Type B pancreatic cell (in vitro differentiated cells): Measurements from ENCODE around the gene TAOK3. TPM values are rescaled to one million over a fixed set of nuclear protein-coding genes. Genes with fewer than 3 reads are reported as not detected.
A peak's percentile ranks its signal among the peaks of the same experiment; 100 is the strongest.
"Not testable (repeated sequence)": the region's sequence is repeated elsewhere in the genome, so short reads cannot be mapped to it uniquely, and the experiment has no call there.

Experiments used
- DNase-seq: peaks from one replicate; pipeline ENCODE4 v3.0.0; 2021; ENCODE audit warnings: mixed read lengths; ENCODE audit not compliant: unreplicated experiment; ENCODE audit errors: extremely low spot score
- H3K27ac Mint-ChIP-seq: 2 replicates; pipeline ENCODE4 v1.8.0; 2021; ENCODE audit warnings: mild to moderate bottlenecking, mixed read lengths
- H3K27me3 Mint-ChIP-seq: 2 replicates; pipeline ENCODE4 v1.8.0; 2021; ENCODE audit warnings: mixed read lengths
- H3K36me3 Mint-ChIP-seq: 2 replicates; pipeline ENCODE4 v1.8.0; 2021; ENCODE audit warnings: mixed read lengths
- H3K4me1 Mint-ChIP-seq: one replicate; pipeline ENCODE4 v1.8.0; 2021; ENCODE audit warnings: mixed read lengths; ENCODE audit not compliant: unreplicated experiment
- H3K4me3 Mint-ChIP-seq: 2 replicates; pipeline ENCODE4 v1.8.0; 2021; ENCODE audit warnings: mild to moderate bottlenecking, mixed read lengths
- H3K9me3 Mint-ChIP-seq: 2 replicates; pipeline ENCODE4 v1.8.0; 2021; ENCODE audit warnings: mixed read lengths
- CTCF ChIP-seq: fragments of 200-600 bp; sonication (generic); conservative IDR thresholded peaks from 2 replicates; pipeline ENCODE4 v1.5.0; 2021; ENCODE audit warnings: antibody characterized with exemption, mild to moderate bottlenecking
- total RNA-seq: library from RNA; stranded (reverse); gene quantifications from 2 replicates; pipeline ENCODE4 v1.2.1, GENCODE V29; 2021; ENCODE audit warnings: low replicate concordance

Gene TAOK3
- total RNA-seq, 1 donor from 2014 or later = 15.8 TPM

- Mint-ChIP-seq H3K4me1 (peaks cover 30% of the 10 kb centered on the region), H3K9me3 (no peaks in the 10 kb centered on the region), H3K27ac (peak within 1 kb of the TSS; percentile 92), H3K27me3 (no peaks in the 10 kb centered on the region), H3K4me3 (peak within 1 kb of the TSS; percentile 98), H3K36me3 (peaks cover 22% of the 10 kb centered on the region)
- DNase-seq = peak; percentile 95
- no peak for TF ChIP-seq CTCF
Measured at GRCh38 chr12:118135788-118136558, 236.7 kb downstream of the TAOK3 start, which contains the start of gene PEBP1. Gene PEBP1, plus strand, starts transcription at chr12:118136124. Its CDS starts 86 bp downstream, at chr12:118136210.

GRCh38 chr12:118129436-118129835 is 243.3 kb downstream of the TAOK3 start:
- not testable (repeated sequence) for H3K4me3 Mint-ChIP-seq, H3K4me1 Mint-ChIP-seq, DNase-seq, H3K27me3 Mint-ChIP-seq, H3K36me3 Mint-ChIP-seq, H3K9me3 Mint-ChIP-seq, H3K27ac Mint-ChIP-seq

GRCh38 chr12:118127867-118128266 is 244.8 kb downstream of the TAOK3 start:
- Mint-ChIP-seq H3K9me3 (no peaks in the 10 kb centered on the region), H3K4me1 (peaks cover 8% of the 10 kb centered on the region), H3K4me3 (no peak overlapping the region), H3K27ac (no peak overlapping the region), H3K36me3 (peaks cover 4% of the 10 kb centered on the region), H3K27me3 (no peaks in the 10 kb centered on the region)
- DNase-seq = no peak
- no peak for TF ChIP-seq CTCF

GRCh38 chr12:118126119-118126757 is 246.5 kb downstream of the TAOK3 start:
- Mint-ChIP-seq H3K27ac (no peak overlapping the region), H3K36me3 (no peaks in the 10 kb centered on the region), H3K27me3 (no peaks in the 10 kb centered on the region), H3K4me3 (no peak overlapping the region), H3K4me1 (peaks cover 2% of the 10 kb centered on the region), H3K9me3 (no peaks in the 10 kb centered on the region)
- no peak for TF ChIP-seq CTCF
- no peak for DNase-seq

- peaks cover 7% of the 10 kb centered on the region for H3K4me1 Mint-ChIP-seq
- H3K4me3 Mint-ChIP-seq = no peak overlapping the region
- TF ChIP-seq CTCF = no peak
- H3K27me3 Mint-ChIP-seq = no peaks in the 10 kb centered on the region
- no peak for DNase-seq
- H3K9me3 Mint-ChIP-seq = no peaks in the 10 kb centered on the region
- no peaks in the 10 kb centered on the region for H3K36me3 Mint-ChIP-seq
- H3K27ac Mint-ChIP-seq = no peak overlapping the region
Measured at GRCh38 chr12:118125743-118126118, 247.0 kb downstream of the TAOK3 start.

GRCh38 chr12:118124333-118124874 is 248.3 kb downstream of the TAOK3 start:
- Mint-ChIP-seq H3K9me3 (no peaks in the 10 kb centered on the region), H3K4me3 (no peak overlapping the region), H3K27ac (peak overlapping the region; percentile 7), H3K27me3 (no peaks in the 10 kb centered on the region), H3K36me3 (no peaks in the 10 kb centered on the region), H3K4me1 (peaks cover 12% of the 10 kb centered on the region)
- DNase-seq = no peak
- TF ChIP-seq CTCF = no peak
